Neural crest cell (in vitro differentiated cells): ENCODE data around the gene RFTN1. TPM values are rescaled to one million over a fixed set of nuclear protein-coding genes. Genes with fewer than 3 reads are reported as not detected.

Source experiments
- DNase-seq: peaks from one replicate; pipeline ENCODE4 v3.0.0; 2021; ENCODE audit warnings: low read depth, mixed read lengths, low spot score
- H3K27ac Mint-ChIP-seq: one replicate; pipeline ENCODE4 v1.8.0; 2021; ENCODE audit warnings: mild to moderate bottlenecking, mixed read lengths; ENCODE audit not compliant: unreplicated experiment
- H3K27me3 Mint-ChIP-seq: 2 replicates; pipeline ENCODE4 v1.8.0; 2021; ENCODE audit warnings: low read depth, mild to moderate bottlenecking, mixed read lengths
- H3K36me3 Mint-ChIP-seq: 2 replicates; pipeline ENCODE4 v1.8.0; 2021; ENCODE audit warnings: low read depth, mild to moderate bottlenecking, mixed read lengths
- H3K4me1 Mint-ChIP-seq: 2 replicates; pipeline ENCODE4 v1.8.0; 2021; ENCODE audit warnings: mixed read lengths
- H3K4me3 Mint-ChIP-seq: one replicate; pipeline ENCODE4 v1.8.0; 2021; ENCODE audit warnings: mild to moderate bottlenecking, mixed read lengths
- H3K9me3 Mint-ChIP-seq: 2 replicates; pipeline ENCODE4 v1.8.0; 2021; ENCODE audit warnings: mixed read lengths
- long read RNA-seq: library from polyadenylated mRNA; unstranded; transcript quantifications from one replicate; pipeline ENCODE4 v2.0.0, GENCODE V29; 2020
- total RNA-seq: library from RNA; stranded (reverse); gene quantifications from 2 replicates; pipeline ENCODE4 v1.2.1, GENCODE V29; 2021
- TF ChIP-seq, protein P1 (sequence below): fragments of 200-600 bp; sonication (generic); conservative IDR thresholded peaks from 2 replicates; pipeline ENCODE4 v1.5.0; 2021; ENCODE audit warnings: antibody characterized with exemption, mild to moderate bottlenecking

RFTN1 gene, protein sequence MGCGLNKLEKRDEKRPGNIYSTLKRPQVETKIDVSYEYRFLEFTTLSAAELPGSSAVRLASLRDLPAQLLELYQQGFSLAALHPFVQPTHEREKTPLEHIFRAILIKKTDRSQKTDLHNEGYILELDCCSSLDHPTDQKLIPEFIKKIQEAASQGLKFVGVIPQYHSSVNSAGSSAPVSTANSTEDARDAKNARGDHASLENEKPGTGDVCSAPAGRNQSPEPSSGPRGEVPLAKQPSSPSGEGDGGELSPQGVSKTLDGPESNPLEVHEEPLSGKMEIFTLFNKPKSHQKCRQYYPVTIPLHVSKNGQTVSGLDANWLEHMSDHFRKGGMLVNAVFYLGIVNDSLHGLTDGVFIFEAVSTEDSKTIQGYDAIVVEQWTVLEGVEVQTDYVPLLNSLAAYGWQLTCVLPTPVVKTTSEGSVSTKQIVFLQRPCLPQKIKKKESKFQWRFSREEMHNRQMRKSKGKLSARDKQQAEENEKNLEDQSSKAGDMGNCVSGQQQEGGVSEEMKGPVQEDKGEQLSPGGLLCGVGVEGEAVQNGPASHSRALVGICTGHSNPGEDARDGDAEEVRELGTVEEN
- total RNA-seq: 1.9 and 2.0 TPM in 2 replicates
- long read RNA-seq, partial matches to known transcripts: 1 of 11 reads
- long read RNA-seq, other reads (novel, unspliced or antisense): 8 of 11 reads

DNA sequence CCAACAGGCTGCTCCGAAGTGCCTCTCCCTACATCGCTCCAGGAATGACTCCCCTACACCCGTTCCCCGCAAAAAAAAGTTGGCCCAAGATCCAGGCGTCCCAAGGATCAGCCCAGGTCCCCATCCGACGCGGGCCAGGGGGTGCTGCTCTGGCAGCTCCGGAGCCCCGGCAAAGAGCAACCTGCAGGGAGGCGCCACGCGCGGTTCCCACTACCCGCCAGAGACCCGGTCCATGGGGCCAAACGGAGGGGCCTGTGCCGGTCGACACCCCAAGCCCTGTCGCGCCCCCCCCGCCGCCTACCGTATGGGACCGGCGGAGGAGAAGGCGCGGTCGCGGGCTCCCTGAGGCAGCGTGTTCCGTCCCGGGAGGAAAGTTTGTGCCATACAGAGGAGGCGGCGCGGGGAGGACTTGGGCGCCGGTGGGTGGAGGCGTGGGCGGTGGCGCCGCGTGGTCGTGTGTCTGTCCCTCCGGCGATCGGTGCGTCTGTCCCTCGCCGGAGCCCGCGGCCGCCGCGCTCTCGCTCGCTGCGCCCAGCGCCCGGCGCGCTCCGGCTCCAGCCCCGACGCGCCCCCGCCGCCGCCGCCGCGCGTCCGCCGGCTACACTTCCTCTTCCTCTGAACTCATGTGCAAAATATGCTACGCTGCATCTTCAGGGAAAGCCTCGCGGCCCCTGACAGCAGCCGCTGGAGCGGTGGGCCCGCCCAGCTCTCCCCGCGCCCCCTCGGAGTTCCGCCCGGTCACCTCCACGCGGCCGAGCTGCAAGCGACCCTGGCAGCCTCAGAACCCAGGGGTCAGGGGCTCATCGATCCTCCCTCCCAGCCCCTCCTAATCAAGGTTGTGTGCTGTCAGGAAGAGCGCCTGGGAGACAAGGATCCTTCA is at the start of gene RFTN1:
TSS of gene RFTN1 (minus strand) at position 559 of the 880 bp plus-strand sequence. CDS start 19,830 bp downstream, outside the sequence.
- no peaks in the 10 kb centered on the region for H3K9me3 Mint-ChIP-seq
- peaks cover 73% of the 10 kb centered on the region for H3K27me3 Mint-ChIP-seq
- TF ChIP-seq, protein P1, sequence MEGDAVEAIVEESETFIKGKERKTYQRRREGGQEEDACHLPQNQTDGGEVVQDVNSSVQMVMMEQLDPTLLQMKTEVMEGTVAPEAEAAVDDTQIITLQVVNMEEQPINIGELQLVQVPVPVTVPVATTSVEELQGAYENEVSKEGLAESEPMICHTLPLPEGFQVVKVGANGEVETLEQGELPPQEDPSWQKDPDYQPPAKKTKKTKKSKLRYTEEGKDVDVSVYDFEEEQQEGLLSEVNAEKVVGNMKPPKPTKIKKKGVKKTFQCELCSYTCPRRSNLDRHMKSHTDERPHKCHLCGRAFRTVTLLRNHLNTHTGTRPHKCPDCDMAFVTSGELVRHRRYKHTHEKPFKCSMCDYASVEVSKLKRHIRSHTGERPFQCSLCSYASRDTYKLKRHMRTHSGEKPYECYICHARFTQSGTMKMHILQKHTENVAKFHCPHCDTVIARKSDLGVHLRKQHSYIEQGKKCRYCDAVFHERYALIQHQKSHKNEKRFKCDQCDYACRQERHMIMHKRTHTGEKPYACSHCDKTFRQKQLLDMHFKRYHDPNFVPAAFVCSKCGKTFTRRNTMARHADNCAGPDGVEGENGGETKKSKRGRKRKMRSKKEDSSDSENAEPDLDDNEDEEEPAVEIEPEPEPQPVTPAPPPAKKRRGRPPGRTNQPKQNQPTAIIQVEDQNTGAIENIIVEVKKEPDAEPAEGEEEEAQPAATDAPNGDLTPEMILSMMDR: no peak
- peaks cover 21% of the 10 kb centered on the region for H3K4me1 Mint-ChIP-seq
- H3K27ac Mint-ChIP-seq: no peak within 1 kb of the TSS
- DNase-seq: peak; percentile 31
- H3K36me3 Mint-ChIP-seq: no peaks in the 10 kb centered on the region
- H3K4me3 Mint-ChIP-seq: peak within 1 kb of the TSS; percentile 89

DNA sequence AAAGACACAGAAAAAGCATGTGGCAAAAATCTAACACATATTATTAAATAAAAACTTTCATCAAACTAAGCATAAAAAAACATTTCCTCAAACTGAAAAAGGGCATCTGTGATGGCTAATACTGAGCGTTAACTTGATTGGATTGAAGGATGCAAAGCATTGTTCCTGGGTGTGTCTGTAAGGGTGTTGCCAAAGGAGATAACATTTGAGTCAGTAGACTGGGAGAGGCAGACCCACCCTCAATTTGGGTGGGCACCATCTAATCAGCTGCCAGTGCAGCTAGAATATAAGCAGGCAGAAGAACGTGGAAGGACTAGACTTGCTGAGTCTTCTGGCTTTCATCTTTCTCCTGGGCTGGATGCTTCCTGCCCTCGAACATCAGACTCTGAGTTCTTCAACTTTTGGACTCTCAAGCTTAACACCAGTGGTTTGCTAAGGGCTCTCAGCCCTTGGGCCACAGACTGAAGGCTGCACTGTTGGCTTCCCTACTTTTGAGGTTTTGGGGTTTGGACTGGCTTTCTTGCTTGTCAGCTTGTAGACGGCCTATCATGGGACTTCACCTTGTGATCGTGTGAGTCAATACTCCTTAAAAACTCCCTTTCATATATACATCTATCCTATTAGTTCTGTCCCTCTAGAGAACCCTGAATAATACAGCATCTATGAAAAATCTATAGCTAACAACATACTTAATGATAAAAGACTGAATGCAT is 46.3 kb upstream of the RFTN1 start:
- H3K4me3 Mint-ChIP-seq: no peak overlapping the region
- no peaks in the 10 kb centered on the region for H3K27me3 Mint-ChIP-seq
- DNase-seq: no peak
- H3K36me3 Mint-ChIP-seq: no peaks in the 10 kb centered on the region
- TF ChIP-seq, protein P1: no peak
- H3K9me3 Mint-ChIP-seq: peaks cover 7% of the 10 kb centered on the region
- H3K27ac Mint-ChIP-seq: no peak overlapping the region
- no peaks in the 10 kb centered on the region for H3K4me1 Mint-ChIP-seq

DNA sequence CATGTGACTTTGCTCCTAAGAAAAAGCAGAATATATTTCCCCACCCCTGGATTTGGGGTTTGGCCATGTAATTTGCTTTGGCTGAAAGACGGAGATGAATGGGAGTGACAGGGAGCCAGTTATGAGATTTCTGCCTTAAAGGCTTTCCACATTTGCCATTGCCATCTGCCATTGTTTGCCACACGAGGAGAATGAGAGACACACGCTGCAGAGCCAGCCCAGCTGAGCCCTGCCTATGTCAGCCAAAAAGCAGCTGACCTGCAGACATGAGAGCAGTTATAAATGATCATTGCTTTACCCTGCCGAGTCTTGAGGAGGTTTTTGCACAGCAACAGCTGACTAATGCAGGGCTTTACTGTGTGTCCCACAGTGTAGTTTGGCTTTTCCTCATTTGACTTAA is 40.6 kb upstream of the RFTN1 start:
- H3K4me3 Mint-ChIP-seq: no peak overlapping the region
- H3K9me3 Mint-ChIP-seq: no peaks in the 10 kb centered on the region
- no peaks in the 10 kb centered on the region for H3K36me3 Mint-ChIP-seq
- DNase-seq: no peak
- H3K4me1 Mint-ChIP-seq: peaks cover 10% of the 10 kb centered on the region
- peaks cover 2% of the 10 kb centered on the region for H3K27me3 Mint-ChIP-seq
- H3K27ac Mint-ChIP-seq: no peak overlapping the region
- TF ChIP-seq, protein P1: no peak

DNA sequence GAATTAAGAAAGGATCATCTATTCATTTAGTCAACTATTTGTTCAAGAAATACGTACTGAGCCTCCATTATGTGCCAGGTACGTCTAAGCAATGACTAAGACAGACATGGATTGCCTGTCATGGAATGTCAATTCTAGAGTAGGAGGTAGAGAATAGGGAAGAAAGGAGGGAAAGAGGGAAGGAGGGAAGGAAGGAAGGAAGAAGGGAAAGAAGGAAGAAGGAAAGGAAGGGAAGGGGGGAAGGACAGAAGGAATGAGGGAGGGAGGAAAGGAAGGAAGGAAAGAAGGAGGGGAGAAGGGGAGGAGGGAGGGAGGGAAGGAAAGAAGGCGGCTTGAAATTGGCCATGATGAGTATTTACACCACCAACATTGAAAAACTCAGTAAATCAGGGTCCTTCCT is 39.3 kb upstream of the RFTN1 start:
- H3K27ac Mint-ChIP-seq: no peak overlapping the region
- no peak overlapping the region for H3K4me3 Mint-ChIP-seq
- H3K27me3 Mint-ChIP-seq: peaks cover 2% of the 10 kb centered on the region
- H3K36me3 Mint-ChIP-seq: no peaks in the 10 kb centered on the region
- DNase-seq: no peak
- TF ChIP-seq, protein P1: no peak
- H3K4me1 Mint-ChIP-seq: peaks cover 10% of the 10 kb centered on the region
- no peaks in the 10 kb centered on the region for H3K9me3 Mint-ChIP-seq
